ENCODE results near the gene RBFOX2. TPM values are rescaled to one million over a fixed set of nuclear protein-coding genes. Genes with fewer than 3 reads are reported as not detected.

Gene RBFOX2
- total and polyA plus RNA-seq, 2 donors (not counting 3 experiments of a cell fraction or from before 2014, with no cell fraction given): 125 to 142 TPM

DNA sequence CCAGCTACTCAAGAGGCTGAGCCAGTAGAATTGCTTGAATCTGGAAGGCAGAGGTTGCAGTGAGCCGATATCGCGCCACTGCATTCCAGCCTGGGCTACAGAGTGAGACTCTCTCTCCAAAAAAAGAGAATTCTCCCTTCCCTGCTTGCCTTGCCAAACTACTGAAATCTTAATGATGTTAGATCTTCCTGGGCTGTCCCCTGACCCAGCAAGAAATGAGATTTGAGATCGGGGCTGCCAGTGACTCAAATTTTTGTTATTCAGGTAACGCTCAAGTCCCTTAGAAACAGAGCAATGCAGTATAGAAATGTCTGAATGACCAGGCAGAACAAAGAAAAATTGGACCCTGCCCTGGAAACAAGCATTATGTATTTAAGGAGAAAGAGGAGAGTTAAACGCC, 4.0 kb upstream of the RBFOX2 start:
- H4K20me1 ChIP-seq (replicated peaks; ENCODE audit: control insufficient read depth, extremely low read depth, insufficient read depth, low read length): no peaks in the 10 kb centered on the region
- intact Hi-C loops (cut with micrococcal nuclease) (no loop called here), dilution Hi-C loops (cut with MboI; ENCODE audit: extremely low pct_ligation_motif_present, low sequenced_read_pairs) (loop anchor here (10.0 kb wide), 1 partner anchor 278 kb away; no protein-coding TSS in a partner anchor)
- no TSS peak for BruUV-seq (replicated peaks)
- H2AFZ ChIP-seq (ENCODE audit: low read depth, low read length): no peak overlapping the region
- no peaks in the 10 kb centered on the region for H3K36me3 ChIP-seq (ENCODE audit: control insufficient read depth in 2 of 2, extremely low read depth in 1 of 2, insufficient read depth in 2 of 2, low read length in 2 of 2)
- CTCF ChIA-PET: interaction anchor here (0.7 to 2.4 kb wide), 4 partner anchors 33 to 403 kb away, joined by 3 to 17 read pairs (median 4); no protein-coding TSS in a partner anchor
- POLR2A ChIA-PET: no interaction called here
- DNase-seq (ENCODE audit: low read depth, low spot score) (no peak), FAIRE-seq (no peak)
- no peaks in the 10 kb centered on the region for H3K9me3 ChIP-seq (replicated peaks; ENCODE audit: control insufficient read depth, insufficient read depth, low read length)
- H3K4me1 ChIP-seq (ENCODE audit: control insufficient read depth, extremely low read depth, insufficient read depth, low read length): peaks cover 8% of the 10 kb centered on the region
- H3K4me3 ChIP-seq (replicated peaks in 1 of 3; ENCODE audit: insufficient read depth in 1 of 3, low read depth in 1 of 3, low read length in 3 of 3): no peak overlapping the region
- peaks cover 6% of the 10 kb centered on the region for H3K79me2 ChIP-seq (ENCODE audit: control insufficient read depth, insufficient read depth, low read length)
- peaks cover 6 to 15% of the 10 kb centered on the region in 2 experiments for H3K27me3 ChIP-seq (ENCODE audit: control insufficient read depth in 2 of 2, insufficient read depth in 2 of 2, low read length in 2 of 2)
- TF ChIP-seq EZH2 (IDR thresholded peaks at IDR 0.05; ENCODE audit: borderline replicate concordance, low read depth, low read length, severe bottlenecking) (no peak), FOS (IDR thresholded peaks at IDR 0.05; ENCODE audit: borderline replicate concordance, insufficient read depth, low read length) (no peak), POLR2AphosphoS5 (IDR thresholded peaks at IDR 0.05; ENCODE audit: insufficient read depth, low read depth, low read length) (no peak), GATA2 (IDR thresholded peaks at IDR 0.05; ENCODE audit: insufficient read depth, insufficient read length, low read depth, low read length) (no peak)
- TF ChIP-seq, protein P1, sequence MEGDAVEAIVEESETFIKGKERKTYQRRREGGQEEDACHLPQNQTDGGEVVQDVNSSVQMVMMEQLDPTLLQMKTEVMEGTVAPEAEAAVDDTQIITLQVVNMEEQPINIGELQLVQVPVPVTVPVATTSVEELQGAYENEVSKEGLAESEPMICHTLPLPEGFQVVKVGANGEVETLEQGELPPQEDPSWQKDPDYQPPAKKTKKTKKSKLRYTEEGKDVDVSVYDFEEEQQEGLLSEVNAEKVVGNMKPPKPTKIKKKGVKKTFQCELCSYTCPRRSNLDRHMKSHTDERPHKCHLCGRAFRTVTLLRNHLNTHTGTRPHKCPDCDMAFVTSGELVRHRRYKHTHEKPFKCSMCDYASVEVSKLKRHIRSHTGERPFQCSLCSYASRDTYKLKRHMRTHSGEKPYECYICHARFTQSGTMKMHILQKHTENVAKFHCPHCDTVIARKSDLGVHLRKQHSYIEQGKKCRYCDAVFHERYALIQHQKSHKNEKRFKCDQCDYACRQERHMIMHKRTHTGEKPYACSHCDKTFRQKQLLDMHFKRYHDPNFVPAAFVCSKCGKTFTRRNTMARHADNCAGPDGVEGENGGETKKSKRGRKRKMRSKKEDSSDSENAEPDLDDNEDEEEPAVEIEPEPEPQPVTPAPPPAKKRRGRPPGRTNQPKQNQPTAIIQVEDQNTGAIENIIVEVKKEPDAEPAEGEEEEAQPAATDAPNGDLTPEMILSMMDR (IDR thresholded peaks at IDR 0.05; ENCODE audit: extremely low read depth in 1 of 2, insufficient read depth in 1 of 2, low read depth in 1 of 2, low read length in 2 of 2): no peak
- H3K4me2 ChIP-seq (ENCODE audit: insufficient read depth, low read length): no peak overlapping the region
- no peak overlapping the region for H3K9ac ChIP-seq (replicated peaks; ENCODE audit: extremely low read depth, insufficient read depth, low read length)
- H3K9me1 ChIP-seq (replicated peaks; ENCODE audit: control insufficient read depth, extremely low read depth, insufficient read depth, low read length): no peaks in the 10 kb centered on the region
- no peak overlapping the region for H3K27ac ChIP-seq (ENCODE audit: insufficient read depth, low read depth, low read length)
